Hepatocyte (in vitro differentiated cells): ENCODE data around the gene THRA.

Experiments used
- CTCF ChIP-seq: fragments of 200-600 bp; sonication (generic); IDR thresholded peaks from 2 replicates; pipeline ENCODE4 v1.5.1; 2016; ENCODE audit warnings: antibody characterized with exemption, mild to moderate bottlenecking; ENCODE audit not compliant: poor library complexity
- EZH2 ChIP-seq: fragments of 200-600 bp; sonication (generic); IDR thresholded peaks from 2 replicates; pipeline ENCODE4 v1.6.1; 2016; ENCODE audit warnings: antibody characterized with exemption, mild to moderate bottlenecking, borderline replicate concordance
- EZH2phosphoT487 ChIP-seq: fragments of 200-600 bp; sonication (generic); IDR thresholded peaks from one replicate; pipeline ENCODE4 v1.6.1; 2018; ENCODE audit warnings: antibody characterized with exemption, mild to moderate bottlenecking, low read depth, moderate library complexity; ENCODE audit not compliant: unreplicated experiment, severe bottlenecking

- TF ChIP-seq CTCF (no peak), EZH2 (no peak), EZH2phosphoT487 (no peak)
Measured at GRCh38 chr17:40100669-40101366, 38.1 kb downstream of the THRA start.
